ENCODE measurements around the gene RIOK3. TPM values are rescaled to one million over a fixed set of nuclear protein-coding genes. Genes with fewer than 3 reads are reported as not detected.
"Not testable (repeated sequence)": the region's sequence is repeated elsewhere in the genome, so short reads cannot be mapped to it uniquely, and the experiment has no call there.

Gene RIOK3
- 18.1 and 20.5 TPM in 2 replicates for total RNA-seq (2014; rRNA removed; shearing (Covaris generic))

- no peaks in the 10 kb centered on the region for H3K4me1 ChIP-seq
- no peaks in the 10 kb centered on the region for H3K36me3 ChIP-seq
- no peaks in the 10 kb centered on the region for H3K9me3 ChIP-seq (replicated peaks)
- peak within 1 kb of the TSS; percentile 86 for H3K4me3 ChIP-seq
- H3K27ac ChIP-seq, result peak within 1 kb of the TSS; percentile 71
- peak; percentile 91 for DNase-seq
- H3K27me3 ChIP-seq, result no peaks in the 10 kb centered on the region
Observed at GRCh38 chr18:23452728-23453679, at the start of gene RIOK3. TSS of gene RIOK3 (plus strand) at chr18:23453287. CDS start at chr18:23453440, 153 bp downstream.

GRCh38 chr18:23403310-23403709, 49.8 kb upstream of the RIOK3 start:
- DNase-seq, result no peak
- peaks cover 18% of the 10 kb centered on the region for H3K4me1 ChIP-seq
- no peak overlapping the region for H3K4me3 ChIP-seq
- H3K27ac ChIP-seq, result no peak overlapping the region
- no peaks in the 10 kb centered on the region for H3K27me3 ChIP-seq
- no peaks in the 10 kb centered on the region for H3K36me3 ChIP-seq
- H3K9me3 ChIP-seq (replicated peaks), result no peaks in the 10 kb centered on the region

GRCh38 chr18:23405636-23406035, 47.5 kb upstream of the RIOK3 start:
- Histone ChIP-seq H3K27me3 (no peaks in the 10 kb centered on the region), H3K4me3 (no peak overlapping the region), H3K36me3 (no peaks in the 10 kb centered on the region), H3K27ac (no peak overlapping the region), H3K4me1 (peaks cover 16% of the 10 kb centered on the region), H3K9me3 (replicated peaks) (no peaks in the 10 kb centered on the region)
- DNase-seq, result no peak

GRCh38 chr18:23406271-23406787, 46.8 kb upstream of the RIOK3 start:
- DNase-seq, result no peak
- Histone ChIP-seq H3K27ac (no peak overlapping the region), H3K9me3 (replicated peaks) (no peaks in the 10 kb centered on the region), H3K4me1 (peaks cover 9% of the 10 kb centered on the region), H3K4me3 (no peak overlapping the region), H3K36me3 (no peaks in the 10 kb centered on the region), H3K27me3 (no peaks in the 10 kb centered on the region)

- Histone ChIP-seq H3K4me3 (no peak overlapping the region), H3K9me3 (replicated peaks) (no peaks in the 10 kb centered on the region), H3K4me1 (no peaks in the 10 kb centered on the region), H3K27ac (no peak overlapping the region), H3K36me3 (no peaks in the 10 kb centered on the region), H3K27me3 (no peaks in the 10 kb centered on the region)
- no peak for DNase-seq
Observed at GRCh38 chr18:23412351-23412964, 40.6 kb upstream of the RIOK3 start.

GRCh38 chr18:23415515-23415914, 37.6 kb upstream of the RIOK3 start:
- Histone ChIP-seq H3K36me3 (no peaks in the 10 kb centered on the region), H3K9me3 (replicated peaks) (no peaks in the 10 kb centered on the region), H3K4me3 (no peak overlapping the region), H3K27me3 (no peaks in the 10 kb centered on the region), H3K4me1 (no peaks in the 10 kb centered on the region), H3K27ac (no peak overlapping the region)
- no peak for DNase-seq

GRCh38 chr18:23416298-23416697, 36.8 kb upstream of the RIOK3 start:
- Histone ChIP-seq H3K27me3 (no peaks in the 10 kb centered on the region), H3K4me1 (no peaks in the 10 kb centered on the region), H3K27ac (no peak overlapping the region), H3K4me3 (no peak overlapping the region), H3K9me3 (replicated peaks) (no peaks in the 10 kb centered on the region), H3K36me3 (no peaks in the 10 kb centered on the region)
- DNase-seq, result no peak

- H3K9me3 ChIP-seq (replicated peaks), result no peaks in the 10 kb centered on the region
- H3K27ac ChIP-seq, result no peak overlapping the region
- no peaks in the 10 kb centered on the region for H3K36me3 ChIP-seq
- no peak for DNase-seq
- H3K4me3 ChIP-seq, result no peak overlapping the region
- no peaks in the 10 kb centered on the region for H3K27me3 ChIP-seq
- peaks cover 7% of the 10 kb centered on the region; the same call in 1 of the 2 replicates for H3K4me1 ChIP-seq
Observed at GRCh38 chr18:23421277-23421676, 31.8 kb upstream of the RIOK3 start.

GRCh38 chr18:23422751-23423418, 30.2 kb upstream of the RIOK3 start:
- no peaks in the 10 kb centered on the region for H3K36me3 ChIP-seq
- H3K9me3 ChIP-seq (replicated peaks), result no peaks in the 10 kb centered on the region
- H3K27me3 ChIP-seq, result no peaks in the 10 kb centered on the region
- H3K4me1 ChIP-seq, result peaks cover 7% of the 10 kb centered on the region; the same call in 1 of the 2 replicates
- H3K4me3 ChIP-seq, result peak overlapping the region; percentile 17; the same call in 1 of the 2 replicates
- peak; percentile 66 to 69 for DNase-seq
- H3K27ac ChIP-seq, result peak overlapping the region; percentile 74

- no peaks in the 10 kb centered on the region for H3K27me3 ChIP-seq
- H3K4me1 ChIP-seq, result peaks cover 7% of the 10 kb centered on the region; the same call in 1 of the 2 replicates
- no peak for DNase-seq
- H3K4me3 ChIP-seq, result no peak overlapping the region
- H3K36me3 ChIP-seq, result no peaks in the 10 kb centered on the region
- H3K9me3 ChIP-seq (replicated peaks), result no peaks in the 10 kb centered on the region
- no peak overlapping the region for H3K27ac ChIP-seq
Observed at GRCh38 chr18:23424616-23425015, 28.5 kb upstream of the RIOK3 start.

- no peak for DNase-seq
- Histone ChIP-seq H3K4me3 (no peak overlapping the region), H3K4me1 (no peaks in the 10 kb centered on the region), H3K9me3 (replicated peaks) (no peaks in the 10 kb centered on the region), H3K27me3 (no peaks in the 10 kb centered on the region), H3K27ac (no peak overlapping the region), H3K36me3 (no peaks in the 10 kb centered on the region)
Observed at GRCh38 chr18:23428821-23429220, 24.3 kb upstream of the RIOK3 start.

GRCh38 chr18:23429538-23429937, 23.5 kb upstream of the RIOK3 start:
- not testable (repeated sequence) for H3K27ac ChIP-seq; H3K36me3 ChIP-seq; H3K27me3 ChIP-seq; H3K9me3 ChIP-seq (replicated peaks); H3K4me1 ChIP-seq; H3K4me3 ChIP-seq; DNase-seq

GRCh38 chr18:23433360-23433759, 19.7 kb upstream of the RIOK3 start:
- Histone ChIP-seq H3K4me3 (no peak overlapping the region), H3K4me1 (no peaks in the 10 kb centered on the region)
- peak; percentile 14 to 29 for DNase-seq

GRCh38 chr18:23437357-23438045, 15.6 kb upstream of the RIOK3 start:
- Histone ChIP-seq H3K27ac (peak overlapping the region; percentile 38), H3K27me3 (no peaks in the 10 kb centered on the region), H3K9me3 (replicated peaks) (no peaks in the 10 kb centered on the region), H3K4me3 (peak overlapping the region; percentile 72), H3K36me3 (no peaks in the 10 kb centered on the region), H3K4me1 (no peaks in the 10 kb centered on the region)
- DNase-seq, result peak; percentile 48 to 65

More at GRCh38 chr18:23433360-23433759, 19.7 kb upstream of the RIOK3 start:
- Histone ChIP-seq H3K27ac (no peak overlapping the region), H3K36me3 (no peaks in the 10 kb centered on the region), H3K27me3 (no peaks in the 10 kb centered on the region), H3K9me3 (replicated peaks) (no peaks in the 10 kb centered on the region)

Measured in SJCRH30 (cell line).